Medulla oblongata (tissue), 1 donor: ENCODE results near the gene LDLRAD1.
"Not testable (repeated sequence)": the region's sequence is repeated elsewhere in the genome, so short reads cannot be mapped to it uniquely, and the experiment has no call there.

ENCODE experiments used
- DNase-seq: peaks from one replicate; pipeline ENCODE4 v3.0.0-alpha.2; 2015; ENCODE audit errors: extremely low spot score

The LDLRAD1 gene

GRCh38 chr1:54016343-54017282 lies 1.4 kb downstream of the LDLRAD1 start:
- no peak for DNase-seq

DNA sequence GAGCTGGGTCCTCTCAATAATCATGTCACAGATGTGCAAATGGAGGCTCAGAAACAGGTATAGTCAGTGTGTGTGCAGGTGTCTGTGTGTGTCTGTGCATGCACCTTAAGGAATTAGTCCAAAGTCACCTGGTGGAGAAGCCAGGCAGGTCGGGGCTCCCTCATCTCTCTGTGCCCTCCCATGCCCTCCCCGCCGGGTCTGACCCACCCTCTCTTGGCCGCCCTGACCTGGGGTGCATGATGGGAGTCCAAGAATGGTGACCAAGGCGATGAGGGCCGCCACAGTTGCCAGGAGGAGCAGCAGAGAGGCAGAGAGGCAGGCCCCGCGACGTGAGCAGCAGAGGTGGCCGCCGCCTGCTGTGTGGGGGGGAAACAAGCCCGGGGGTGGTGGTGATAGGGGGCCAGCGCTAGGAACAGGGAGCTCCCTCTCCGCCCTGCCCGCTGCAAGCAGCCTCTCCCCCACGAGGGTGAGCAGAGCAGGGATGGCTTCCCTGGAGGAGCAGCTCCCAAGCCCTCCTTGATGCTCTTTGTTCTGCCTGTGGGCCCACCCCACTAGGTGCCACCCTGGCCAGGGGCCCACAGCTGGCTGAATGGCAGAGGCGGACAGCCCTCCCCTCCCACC lies 3.9 kb downstream of the LDLRAD1 start:
- DNase-seq = no peak

- no peak for DNase-seq
These were observed 4.5 kb downstream of the LDLRAD1 start for GRCh38 chr1:54013393-54014008.

GRCh38 chr1:54012863-54013262 lies 5.1 kb downstream of the LDLRAD1 start:
- DNase-seq = no peak

- no peak for DNase-seq
These were observed 6.0 kb downstream of the LDLRAD1 start for GRCh38 chr1:54012008-54012325.

DNA sequence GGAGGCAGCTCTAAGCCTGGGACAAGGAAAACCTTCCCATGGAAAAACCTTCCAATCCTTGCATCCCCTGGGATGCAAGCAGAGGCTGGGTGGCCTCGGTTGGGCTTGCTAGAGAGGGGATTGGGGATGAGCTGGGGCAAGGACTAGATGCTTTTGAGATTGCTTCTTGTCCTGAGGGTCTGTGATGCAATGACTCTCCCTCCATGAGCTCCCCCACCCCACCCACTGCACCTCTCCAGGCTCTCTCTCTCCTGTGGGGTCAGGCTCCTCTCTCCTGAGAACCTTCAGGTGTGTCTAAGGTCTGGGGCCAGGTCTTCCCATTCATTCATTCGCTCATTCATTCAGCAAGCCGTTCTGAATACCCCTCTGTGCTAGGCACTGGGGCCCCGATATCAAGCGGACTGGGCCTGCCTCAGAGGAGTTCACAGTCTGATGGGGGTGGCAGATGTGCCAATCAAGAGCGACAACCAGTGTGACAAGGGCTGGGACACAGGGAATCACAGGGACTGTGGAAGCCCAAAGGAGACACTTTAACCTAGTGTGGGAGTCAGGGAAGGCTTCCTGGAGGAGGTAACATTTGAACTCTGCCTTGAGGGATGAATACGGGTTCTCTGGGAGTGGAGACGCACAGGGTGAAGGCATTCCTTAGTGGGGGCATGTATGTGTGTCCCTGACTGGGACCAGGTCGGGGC lies 6.5 kb downstream of the LDLRAD1 start:
- DNase-seq = no peak

GRCh38 chr1:54010415-54011117 lies 7.4 kb downstream of the LDLRAD1 start:
- DNase-seq = no peak

GRCh38 chr1:54009406-54009805 lies 8.6 kb downstream of the LDLRAD1 start:
- no peak for DNase-seq

GRCh38 chr1:54008876-54009275 lies 9.1 kb downstream of the LDLRAD1 start:
- DNase-seq = no peak

- DNase-seq = no peak
These were observed 10.4 kb downstream of the LDLRAD1 start for GRCh38 chr1:54007613-54008012.

DNA sequence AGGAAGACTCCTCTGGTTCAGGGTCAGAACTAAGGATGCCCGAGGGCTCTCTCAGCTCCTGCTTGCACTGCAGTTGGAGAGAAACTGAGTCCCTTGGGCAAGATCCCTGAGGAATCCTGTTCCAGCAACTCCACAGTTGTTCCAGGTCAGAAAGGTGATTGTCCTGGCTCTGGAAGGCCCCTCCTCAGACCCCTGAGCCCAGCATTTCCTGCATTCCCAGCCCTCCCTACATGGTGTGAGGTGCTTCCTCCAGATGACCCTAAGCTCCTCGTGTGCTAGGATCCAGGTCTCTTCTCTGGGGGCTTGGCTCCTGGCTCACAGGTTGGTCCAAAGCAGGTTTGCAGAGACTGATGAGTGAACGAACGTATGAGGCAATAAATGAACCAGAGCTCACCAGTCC lies 11.5 kb downstream of the LDLRAD1 start:
- no peak for DNase-seq

- DNase-seq = no peak
These were observed 13.4 kb downstream of the LDLRAD1 start for GRCh38 chr1:54004481-54005049.

GRCh38 chr1:54003750-54004480 lies 14.1 kb downstream of the LDLRAD1 start:
- DNase-seq = not testable (repeated sequence)

DNA sequence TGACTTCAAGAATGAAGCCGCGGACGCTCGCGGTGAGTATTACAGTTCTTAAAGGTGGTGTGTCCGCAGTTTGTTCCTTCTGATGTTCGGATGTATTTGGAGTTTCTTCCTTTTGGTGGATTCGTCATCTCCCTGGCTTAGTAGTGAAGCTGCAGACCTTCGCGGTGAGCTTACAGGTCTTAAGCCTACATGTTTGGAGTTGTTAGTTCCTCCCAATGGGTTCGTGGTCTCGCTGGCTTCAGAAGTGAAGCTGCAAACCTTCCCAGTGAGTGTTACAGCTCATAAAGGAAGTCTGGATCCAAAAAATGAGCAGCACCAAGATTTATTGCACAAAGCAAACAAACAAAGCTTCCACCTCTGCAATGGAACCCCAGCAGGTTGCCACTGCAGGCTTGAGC lies 14.7 kb downstream of the LDLRAD1 start:
- DNase-seq = no peak

DNA sequence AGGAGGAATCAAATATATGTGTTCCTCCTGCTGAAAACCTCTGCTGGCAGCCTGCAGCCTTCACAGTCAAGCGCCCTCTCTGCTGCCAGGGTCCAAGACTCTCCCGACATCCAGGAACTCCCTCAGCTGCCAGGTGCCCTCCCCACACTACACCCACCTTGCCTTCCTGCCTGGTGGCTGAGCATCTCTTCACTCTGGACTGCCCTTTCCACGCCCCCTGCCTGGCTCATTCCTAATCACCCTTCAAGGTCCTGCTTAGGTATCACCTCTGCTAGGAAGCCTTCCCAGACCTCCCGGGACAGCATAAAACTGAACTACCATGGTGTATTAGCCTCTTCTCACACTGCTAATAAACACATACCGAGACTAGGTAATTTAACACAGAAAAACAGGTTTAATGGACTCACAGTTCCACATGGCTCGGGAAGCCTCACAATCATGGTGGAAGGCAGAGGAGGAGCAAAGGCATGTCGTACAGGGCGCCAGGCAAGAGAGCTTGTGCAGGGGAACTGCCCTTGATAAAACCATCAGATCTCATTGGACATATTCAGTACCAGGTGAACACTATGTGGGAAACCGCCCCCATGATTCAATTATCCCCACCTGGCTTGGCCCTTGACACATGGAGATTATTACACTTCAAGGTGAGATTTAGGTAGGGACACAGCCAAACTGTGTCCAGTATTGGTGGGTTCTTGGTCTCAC lies 15.3 kb downstream of the LDLRAD1 start:
- DNase-seq = no peak

GRCh38 chr1:54001591-54001990 lies 16.4 kb downstream of the LDLRAD1 start:
- no peak for DNase-seq

- no peak for DNase-seq
These were observed 18.1 kb downstream of the LDLRAD1 start for GRCh38 chr1:53999920-54000319.

- no peak for DNase-seq
These were observed 19.8 kb downstream of the LDLRAD1 start for GRCh38 chr1:53998223-53998622.

DNA sequence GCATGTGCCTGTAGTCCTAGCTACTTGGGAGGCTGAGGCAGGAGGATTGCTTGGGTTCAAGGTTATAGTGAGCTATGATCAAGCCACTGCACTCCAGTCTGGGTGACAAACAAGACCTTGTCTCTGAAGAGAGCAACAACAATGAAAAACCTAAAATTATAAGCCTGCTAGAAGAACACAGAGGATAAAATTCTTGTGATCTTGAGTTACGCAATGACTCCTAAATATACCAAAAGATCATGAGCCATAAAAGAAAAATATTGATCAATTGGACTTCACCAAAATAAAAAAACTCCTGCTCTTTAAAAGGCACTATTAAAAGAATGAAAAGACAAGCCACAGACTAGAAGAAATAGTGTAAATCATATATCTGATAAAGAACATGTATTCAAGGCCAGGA lies 22.3 kb downstream of the LDLRAD1 start:
- no peak for DNase-seq

- not testable (repeated sequence) for DNase-seq
These were observed 23.5 kb downstream of the LDLRAD1 start for GRCh38 chr1:53994516-53994915.
